Fibroblast of lung (primary cell): ENCODE data around the gene MPZL2. TPM values are rescaled to one million over a fixed set of nuclear protein-coding genes. Genes with fewer than 3 reads are reported as not detected.

ENCODE experiments used
- DNase-seq, 2 donors: peaks; one replicate each; pipeline versions ENCODE4 v3.0.0 to v3.0.0-alpha.2; 2010; ENCODE audit warnings: low read depth in 2 of 2
- H2AFZ ChIP-seq: 2 replicates; pipeline ENCODE4 v1.5.1; 2012; ENCODE audit warnings: low read length, control low read depth, inconsistent platforms
- H3K27ac ChIP-seq: 2 replicates; pipeline ENCODE4 v1.5.1; 2011; ENCODE audit warnings: low read length, control low read depth; ENCODE audit not compliant: insufficient read depth
- H3K27me3 ChIP-seq: 2 replicates; pipeline ENCODE4 v1.5.1; 2011; ENCODE audit warnings: mild to moderate bottlenecking, low read length; ENCODE audit not compliant: control insufficient read depth, insufficient read depth
- H3K36me3 ChIP-seq: 2 replicates; pipeline ENCODE4 v1.5.1; 2011; ENCODE audit warnings: low read length; ENCODE audit not compliant: control insufficient read depth, insufficient read depth
- H3K4me1 ChIP-seq: 2 replicates; pipeline ENCODE4 v1.5.1; 2011; ENCODE audit warnings: low read length; ENCODE audit not compliant: control insufficient read depth, insufficient read depth; ENCODE audit errors: extremely low read depth
- H3K4me2 ChIP-seq: 2 replicates; pipeline ENCODE4 v1.5.1; 2011; ENCODE audit warnings: low read length, control low read depth; ENCODE audit not compliant: insufficient read depth; ENCODE audit errors: extremely low read depth
- H3K4me3 ChIP-seq, 4 experiments: fragments of 200-600 bp in 1 of 4; sonication (generic) in 1 of 4; replicated peaks in 1 of 4; 2 replicates each; pipeline ENCODE4 v1.5.1; 2011 to 2016; ENCODE audit warnings: low read length in 4 of 4, low read depth in 3 of 4, mild to moderate bottlenecking in 3 of 4, control low read depth in 2 of 4, inconsistent platforms in 1 of 4, mixed read lengths in 1 of 4; ENCODE audit not compliant: insufficient read depth in 1 of 4; ENCODE audit errors: control extremely low read depth in 1 of 4
- H3K79me2 ChIP-seq: 2 replicates; pipeline ENCODE4 v1.5.1; 2012; ENCODE audit warnings: mild to moderate bottlenecking, low read length, inconsistent platforms; ENCODE audit not compliant: control insufficient read depth, insufficient read depth
- H3K9ac ChIP-seq: 2 replicates; pipeline ENCODE4 v1.5.1; 2011; ENCODE audit warnings: mild to moderate bottlenecking, low read length, control low read depth; ENCODE audit not compliant: insufficient read depth
- H3K9me3 ChIP-seq: 2 replicates; pipeline ENCODE4 v1.5.1; 2012; ENCODE audit warnings: low read depth, low read length; ENCODE audit not compliant: control insufficient read depth, insufficient read depth
- H4K20me1 ChIP-seq: 2 replicates; pipeline ENCODE4 v1.5.1; 2011; ENCODE audit warnings: low read length; ENCODE audit not compliant: control insufficient read depth, insufficient read depth; ENCODE audit errors: extremely low read depth
- EZH2 ChIP-seq: IDR thresholded peaks from 2 replicates; pipeline ENCODE4 v1.5.1; 2012; ENCODE audit warnings: low read length, control low read depth, mild to moderate bottlenecking; ENCODE audit errors: missing control alignments
- polyA plus RNA-seq, 2 donors: library from polyadenylated mRNA; depleted of rRNA in 1 of 2; stranded (reverse) in 1 of 2; unstranded in 1 of 2; fragments of >200 nt; gene quantifications; 2 replicates each; pipeline ENCODE4 v1.2.1, GENCODE V29; 2011 to 2012; ENCODE audit warnings: missing spikeins in 1 of 2
- total RNA-seq: library from RNA; depleted of rRNA; stranded (reverse); fragments of >200 nt; gene quantifications from 2 replicates; pipeline ENCODE4 v1.2.1, GENCODE V29; 2014
- TF ChIP-seq, protein P1 (sequence below), 2 donors: IDR thresholded peaks in 1 of 2; conservative IDR thresholded peaks in 1 of 2; 1 replicate in 1 of 2; 2 replicates in 1 of 2; pipeline ENCODE4 v1.5.1; 2011 to 2012; ENCODE audit warnings: low read length in 2 of 2, control low read depth in 1 of 2, inconsistent platforms in 1 of 2, low read depth in 1 of 2, mild to moderate bottlenecking in 1 of 2

Gene MPZL2
- total and polyA plus RNA-seq, 2 donors (not counting 1 experiment from before 2014, with no cell fraction given): not detected

DNA sequence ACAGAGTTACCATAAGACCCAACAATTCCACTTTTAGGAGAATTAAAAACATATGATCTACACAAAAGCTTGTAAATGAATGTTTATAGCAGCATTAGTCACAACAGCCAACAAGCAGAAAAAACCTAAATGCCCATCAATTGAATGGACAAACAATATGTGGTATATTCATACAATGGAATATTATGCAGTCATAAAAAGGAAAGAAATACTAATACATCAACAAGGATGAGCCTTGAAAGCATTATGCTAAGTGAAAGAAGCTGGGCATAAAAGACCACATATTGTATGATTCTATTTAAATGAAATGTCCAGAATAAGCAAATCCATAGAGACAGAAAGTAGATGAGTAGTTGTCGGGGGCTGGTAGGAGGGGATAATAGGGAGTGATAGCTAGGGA lies 5.0 kb downstream of the MPZL2 start:
- no peak overlapping the region for H2AFZ ChIP-seq
- no peaks in the 10 kb centered on the region for H3K9me3 ChIP-seq
- peaks cover 21% of the 10 kb centered on the region for H3K27me3 ChIP-seq
- H3K4me3 ChIP-seq: no peak overlapping the region
- H3K9ac ChIP-seq: no peak overlapping the region
- H3K36me3 ChIP-seq: no peaks in the 10 kb centered on the region
- H3K4me2 ChIP-seq: no peak overlapping the region
- TF ChIP-seq EZH2: no peak
- TF ChIP-seq, protein P1, sequence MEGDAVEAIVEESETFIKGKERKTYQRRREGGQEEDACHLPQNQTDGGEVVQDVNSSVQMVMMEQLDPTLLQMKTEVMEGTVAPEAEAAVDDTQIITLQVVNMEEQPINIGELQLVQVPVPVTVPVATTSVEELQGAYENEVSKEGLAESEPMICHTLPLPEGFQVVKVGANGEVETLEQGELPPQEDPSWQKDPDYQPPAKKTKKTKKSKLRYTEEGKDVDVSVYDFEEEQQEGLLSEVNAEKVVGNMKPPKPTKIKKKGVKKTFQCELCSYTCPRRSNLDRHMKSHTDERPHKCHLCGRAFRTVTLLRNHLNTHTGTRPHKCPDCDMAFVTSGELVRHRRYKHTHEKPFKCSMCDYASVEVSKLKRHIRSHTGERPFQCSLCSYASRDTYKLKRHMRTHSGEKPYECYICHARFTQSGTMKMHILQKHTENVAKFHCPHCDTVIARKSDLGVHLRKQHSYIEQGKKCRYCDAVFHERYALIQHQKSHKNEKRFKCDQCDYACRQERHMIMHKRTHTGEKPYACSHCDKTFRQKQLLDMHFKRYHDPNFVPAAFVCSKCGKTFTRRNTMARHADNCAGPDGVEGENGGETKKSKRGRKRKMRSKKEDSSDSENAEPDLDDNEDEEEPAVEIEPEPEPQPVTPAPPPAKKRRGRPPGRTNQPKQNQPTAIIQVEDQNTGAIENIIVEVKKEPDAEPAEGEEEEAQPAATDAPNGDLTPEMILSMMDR (conservative IDR thresholded peaks at IDR 0.05 in 1 of 2, IDR thresholded peaks at IDR 0.05 in 1 of 2; ENCODE audit: low read depth in 1 of 2, low read length in 2 of 2): no peak
- H3K27ac ChIP-seq: no peak overlapping the region
- no peaks in the 10 kb centered on the region for H3K4me1 ChIP-seq
- no peak for DNase-seq
- H4K20me1 ChIP-seq: no peaks in the 10 kb centered on the region
- H3K79me2 ChIP-seq: no peaks in the 10 kb centered on the region

DNA sequence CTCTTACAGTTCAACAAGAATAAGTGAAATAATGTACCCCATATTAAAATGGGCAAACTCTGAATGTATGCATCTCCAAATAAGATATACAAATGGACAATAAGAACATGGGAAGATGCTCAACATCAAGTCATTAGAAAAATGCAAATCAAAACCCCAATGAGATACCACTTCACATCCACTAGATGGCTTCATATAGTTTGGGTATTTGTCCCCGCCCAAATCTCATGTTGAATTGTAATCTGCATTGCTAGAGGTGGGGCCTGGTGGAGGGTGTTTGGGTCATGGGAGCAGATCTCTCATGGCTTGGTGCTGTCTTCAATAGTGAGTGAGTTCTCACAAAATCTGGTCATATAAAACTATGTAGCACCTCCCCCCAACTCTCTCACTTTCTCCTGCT lies 5.7 kb downstream of the MPZL2 start:
- no peak for DNase-seq
- Histone ChIP-seq H3K4me1 (no peaks in the 10 kb centered on the region), H3K79me2 (no peaks in the 10 kb centered on the region), H3K4me3 (no peak overlapping the region), H3K27ac (no peak overlapping the region), H3K36me3 (no peaks in the 10 kb centered on the region), H3K27me3 (peaks cover 14% of the 10 kb centered on the region), H3K9ac (no peak overlapping the region), H3K9me3 (no peaks in the 10 kb centered on the region), H4K20me1 (no peaks in the 10 kb centered on the region), H2AFZ (no peak overlapping the region), H3K4me2 (no peak overlapping the region)
- TF ChIP-seq, protein P1 (conservative IDR thresholded peaks at IDR 0.05 in 1 of 2, IDR thresholded peaks at IDR 0.05 in 1 of 2; ENCODE audit: low read depth in 1 of 2, low read length in 2 of 2): peak in 1 of 2 donors; percentile 19
- no peak for TF ChIP-seq EZH2

DNA sequence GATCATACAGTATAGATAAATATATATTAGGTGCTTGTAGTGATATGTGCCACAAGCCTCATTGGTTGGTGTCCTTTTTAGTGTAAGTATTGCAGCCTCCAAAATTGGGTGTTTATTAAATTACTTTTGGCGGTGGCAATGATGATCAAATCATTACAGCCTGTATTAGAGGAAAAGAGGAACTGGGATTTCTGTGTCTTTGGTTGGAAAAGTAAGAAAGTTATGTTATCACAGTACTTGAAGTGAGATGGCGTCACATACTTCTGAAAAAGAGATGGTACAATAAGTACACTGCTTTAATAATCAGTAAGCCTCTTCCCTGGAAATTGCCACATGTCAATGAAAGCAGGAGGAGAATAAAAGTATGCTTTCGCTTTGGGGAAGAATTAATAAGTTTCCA lies 11.4 kb downstream of the MPZL2 start:
- no peak overlapping the region for H3K27ac ChIP-seq
- H3K4me3 ChIP-seq: peak overlapping the region in 1 of 4 experiments; percentile 93
- no peak overlapping the region for H2AFZ ChIP-seq
- no peaks in the 10 kb centered on the region for H3K27me3 ChIP-seq
- H3K79me2 ChIP-seq: no peaks in the 10 kb centered on the region
- no peak overlapping the region for H3K4me2 ChIP-seq
- no peaks in the 10 kb centered on the region for H3K9me3 ChIP-seq
- no peaks in the 10 kb centered on the region for H4K20me1 ChIP-seq
- H3K36me3 ChIP-seq: no peaks in the 10 kb centered on the region
- no peak overlapping the region for H3K9ac ChIP-seq
- TF ChIP-seq, protein P1 (conservative IDR thresholded peaks at IDR 0.05 in 1 of 2, IDR thresholded peaks at IDR 0.05 in 1 of 2; ENCODE audit: low read depth in 1 of 2, low read length in 2 of 2): no peak
- DNase-seq: no peak
- H3K4me1 ChIP-seq: no peaks in the 10 kb centered on the region
